ENCODE measurements around the gene LRG1.

DNA sequence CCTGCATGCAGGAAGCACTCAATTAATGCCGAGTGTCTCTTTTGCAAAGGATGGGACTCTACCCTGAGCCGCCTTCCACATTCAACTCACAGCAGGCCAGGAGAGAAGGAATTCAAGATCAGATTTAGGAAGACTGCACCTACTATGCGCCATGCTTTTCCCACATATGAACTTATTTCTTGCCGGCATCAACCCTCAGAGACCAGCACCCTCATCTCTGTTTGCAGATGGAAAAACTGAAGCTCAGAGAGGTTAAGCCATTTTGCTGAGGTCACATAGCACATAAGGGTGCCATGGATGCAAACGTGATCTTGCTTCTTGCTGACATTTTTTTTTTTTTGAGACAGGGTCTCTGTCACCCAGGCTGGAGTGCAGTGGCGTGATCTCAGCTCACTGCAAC lies 33.8 kb upstream of the LRG1 start:
- TF ChIP-seq, protein P1, sequence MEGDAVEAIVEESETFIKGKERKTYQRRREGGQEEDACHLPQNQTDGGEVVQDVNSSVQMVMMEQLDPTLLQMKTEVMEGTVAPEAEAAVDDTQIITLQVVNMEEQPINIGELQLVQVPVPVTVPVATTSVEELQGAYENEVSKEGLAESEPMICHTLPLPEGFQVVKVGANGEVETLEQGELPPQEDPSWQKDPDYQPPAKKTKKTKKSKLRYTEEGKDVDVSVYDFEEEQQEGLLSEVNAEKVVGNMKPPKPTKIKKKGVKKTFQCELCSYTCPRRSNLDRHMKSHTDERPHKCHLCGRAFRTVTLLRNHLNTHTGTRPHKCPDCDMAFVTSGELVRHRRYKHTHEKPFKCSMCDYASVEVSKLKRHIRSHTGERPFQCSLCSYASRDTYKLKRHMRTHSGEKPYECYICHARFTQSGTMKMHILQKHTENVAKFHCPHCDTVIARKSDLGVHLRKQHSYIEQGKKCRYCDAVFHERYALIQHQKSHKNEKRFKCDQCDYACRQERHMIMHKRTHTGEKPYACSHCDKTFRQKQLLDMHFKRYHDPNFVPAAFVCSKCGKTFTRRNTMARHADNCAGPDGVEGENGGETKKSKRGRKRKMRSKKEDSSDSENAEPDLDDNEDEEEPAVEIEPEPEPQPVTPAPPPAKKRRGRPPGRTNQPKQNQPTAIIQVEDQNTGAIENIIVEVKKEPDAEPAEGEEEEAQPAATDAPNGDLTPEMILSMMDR (conservative IDR thresholded peaks at IDR 0.05; ENCODE audit: low read depth, low read length): no peak
- TF ChIP-seq EZH2 (IDR thresholded peaks at IDR 0.05; ENCODE audit: low read length, unreplicated experiment) (no peak), EZH2phosphoT487 (IDR thresholded peaks at IDR 0.05; ENCODE audit: borderline replicate concordance, low read length) (no peak)
